Epithelial cell of prostate (primary cell): ENCODE measurements around the gene SERTM1.

ENCODE experiments used
- DNase-seq: peaks from one replicate; pipeline ENCODE4 v3.0.0-alpha.2; 2011; ENCODE audit warnings: low read depth, low spot score
- H3K27ac ChIP-seq: fragments of 450-650 bp; 2 replicates; pipeline ENCODE4 v1.5.1; 2017; ENCODE audit warnings: mild to moderate bottlenecking

The SERTM1 gene

DNA sequence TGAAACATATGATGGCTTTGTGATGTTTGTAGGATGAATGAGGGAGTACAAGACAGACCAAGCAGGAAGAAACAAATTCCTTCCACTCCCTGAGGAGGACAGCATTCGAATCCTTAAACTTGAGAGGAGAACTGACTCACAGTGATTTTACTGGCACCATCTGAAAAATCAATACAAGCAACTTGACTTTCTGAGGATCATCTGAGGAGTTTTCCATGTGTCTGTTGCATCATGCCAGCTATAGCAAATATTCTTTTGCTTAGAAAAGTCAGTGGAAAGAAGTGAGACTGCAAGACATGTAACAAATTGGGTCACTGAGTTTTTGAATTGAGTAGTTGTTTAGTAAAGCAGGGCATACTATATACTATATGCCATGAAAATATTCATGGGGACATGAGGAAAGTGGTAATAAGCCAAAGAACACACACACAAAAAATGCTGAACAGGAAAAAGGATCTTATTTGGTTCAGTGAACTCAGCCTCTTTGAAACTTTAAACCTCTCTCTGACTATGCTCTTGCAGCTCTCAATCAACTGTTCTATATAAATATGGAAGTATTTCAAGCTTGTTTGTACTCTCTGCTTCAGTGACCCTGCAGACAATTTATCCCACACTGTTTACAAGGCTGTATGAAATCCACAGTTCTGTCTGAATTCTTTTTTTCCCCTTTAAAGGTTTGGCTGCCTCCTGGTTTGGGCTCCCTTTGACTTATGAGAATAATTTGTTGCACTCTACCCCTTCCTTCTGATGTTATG, 35.5 kb downstream of the SERTM1 start:
- no peak overlapping the region for H3K27ac ChIP-seq
- no peak for DNase-seq

DNA sequence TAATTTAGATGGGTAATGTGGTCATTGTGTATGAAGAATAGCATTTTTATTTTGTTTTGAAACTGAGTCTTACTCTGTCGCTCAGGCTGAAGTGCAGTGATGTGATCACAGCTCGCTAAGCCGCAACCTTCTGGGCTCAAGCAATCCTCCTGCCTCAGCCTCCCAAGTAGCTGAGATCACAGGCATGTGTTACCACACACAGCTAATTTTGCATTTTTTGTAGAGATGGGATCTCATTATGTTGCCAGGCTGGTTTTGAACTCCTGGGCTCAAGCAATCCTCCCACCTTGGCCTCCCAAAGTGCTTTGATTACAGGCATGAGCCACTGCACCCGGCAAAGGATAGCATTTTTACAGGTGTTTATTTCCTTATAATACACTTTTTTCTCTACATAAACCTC, 36.6 kb downstream of the SERTM1 start:
- no peak for DNase-seq
- H3K27ac ChIP-seq = no peak overlapping the region

DNA sequence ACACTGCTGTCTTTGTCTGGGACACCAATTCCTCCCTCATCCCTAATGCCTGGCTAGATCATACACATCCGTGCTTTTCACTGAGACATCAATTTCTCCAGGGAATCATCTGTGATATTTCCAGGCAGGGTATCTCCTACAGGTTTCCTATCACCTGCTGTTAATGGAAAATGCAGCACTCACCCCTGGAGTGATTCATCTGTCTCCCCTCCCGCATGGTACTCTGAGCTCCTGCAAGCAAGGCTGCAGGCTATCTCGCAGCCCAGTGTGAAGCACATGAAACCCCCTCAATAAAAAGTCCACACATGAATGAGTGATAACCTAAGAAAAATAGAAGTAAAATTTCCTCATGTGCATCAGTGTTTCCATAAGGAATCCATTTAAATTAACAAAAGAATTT, 38.5 kb downstream of the SERTM1 start:
- DNase-seq = no peak
- no peak overlapping the region for H3K27ac ChIP-seq

DNA sequence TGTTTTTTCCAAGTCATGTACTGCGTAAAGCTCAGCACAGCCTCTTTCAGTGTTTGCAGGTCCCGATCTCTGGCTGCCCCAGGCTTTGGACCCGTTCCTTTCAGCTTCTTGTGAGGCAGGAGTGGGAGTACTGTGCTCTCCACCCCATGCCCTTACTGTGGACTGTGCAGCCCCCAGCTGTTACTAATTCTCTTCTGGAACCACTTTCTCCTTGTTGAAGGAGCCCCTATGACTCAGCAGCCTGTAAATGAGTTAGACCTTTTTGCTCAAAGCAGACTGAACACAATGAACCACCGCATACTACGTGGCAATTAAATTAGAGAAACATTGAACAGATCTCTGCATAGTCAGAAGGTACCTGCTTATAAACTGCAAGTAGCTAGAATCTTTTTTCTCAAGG, 39.0 kb downstream of the SERTM1 start:
- no peak overlapping the region for H3K27ac ChIP-seq
- DNase-seq = no peak

DNA sequence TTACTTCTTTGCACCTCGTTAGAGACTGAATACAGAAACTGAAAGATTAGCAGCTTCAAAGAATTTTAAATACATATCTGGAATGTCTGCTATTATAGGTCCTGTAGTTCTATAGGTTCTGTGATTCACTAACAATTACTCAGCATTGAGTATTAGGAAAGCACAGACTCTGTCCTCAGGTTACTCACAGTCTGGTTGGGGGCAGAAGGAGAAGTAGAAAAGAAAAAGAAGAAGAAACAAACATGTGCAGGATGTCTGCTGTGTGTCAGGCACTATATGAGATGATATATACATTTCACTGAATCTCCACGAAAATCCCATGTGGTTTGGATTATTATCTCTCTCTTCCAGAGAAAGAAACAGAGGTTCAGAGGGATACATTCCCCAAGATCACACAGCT, 40.1 kb downstream of the SERTM1 start:
- no peak for DNase-seq

DNA sequence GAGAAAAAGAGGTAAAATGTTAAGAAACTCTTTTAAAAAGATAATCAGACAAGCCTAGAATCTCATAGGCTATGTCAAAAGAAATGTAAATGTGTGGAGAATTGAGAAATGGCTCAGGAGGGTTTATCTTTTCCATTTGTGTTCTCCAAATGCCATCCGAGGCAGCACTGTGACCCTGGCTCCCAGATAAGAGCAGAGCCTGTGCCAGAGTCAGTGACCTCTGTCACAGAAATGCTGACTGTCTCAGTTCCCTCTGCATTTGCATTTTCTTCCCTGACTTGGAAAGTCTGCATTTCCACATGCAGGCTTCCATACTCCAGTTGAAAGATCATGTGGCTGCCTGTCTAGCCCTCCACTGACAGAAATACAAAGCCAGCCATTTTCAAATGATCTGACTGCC, 42.0 kb downstream of the SERTM1 start:
- no peak for DNase-seq
- no peak overlapping the region for H3K27ac ChIP-seq

More for the DNA sequence above, 40.1 kb downstream of the SERTM1 start:
- no peak overlapping the region for H3K27ac ChIP-seq

DNA sequence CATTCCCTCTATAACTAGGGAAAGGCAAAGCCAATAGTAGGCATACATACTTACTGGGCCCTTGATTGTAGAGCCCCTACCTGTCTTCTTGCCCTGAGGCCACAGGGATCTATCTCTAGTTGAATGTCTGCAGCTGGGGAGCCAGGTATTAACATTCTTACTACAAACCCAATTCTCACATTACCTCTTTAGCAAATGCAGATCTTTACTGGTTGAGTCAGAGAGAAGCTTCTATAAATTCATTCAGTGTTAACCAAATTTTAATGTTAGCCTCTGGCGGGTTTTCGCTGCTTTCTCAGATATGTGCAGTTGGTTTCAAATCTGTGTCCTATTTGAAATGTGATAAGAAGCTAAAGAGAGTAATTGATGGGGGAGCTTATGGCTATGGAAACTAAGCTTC, 43.2 kb downstream of the SERTM1 start:
- no peak for DNase-seq
- H3K27ac ChIP-seq = no peak overlapping the region

DNA sequence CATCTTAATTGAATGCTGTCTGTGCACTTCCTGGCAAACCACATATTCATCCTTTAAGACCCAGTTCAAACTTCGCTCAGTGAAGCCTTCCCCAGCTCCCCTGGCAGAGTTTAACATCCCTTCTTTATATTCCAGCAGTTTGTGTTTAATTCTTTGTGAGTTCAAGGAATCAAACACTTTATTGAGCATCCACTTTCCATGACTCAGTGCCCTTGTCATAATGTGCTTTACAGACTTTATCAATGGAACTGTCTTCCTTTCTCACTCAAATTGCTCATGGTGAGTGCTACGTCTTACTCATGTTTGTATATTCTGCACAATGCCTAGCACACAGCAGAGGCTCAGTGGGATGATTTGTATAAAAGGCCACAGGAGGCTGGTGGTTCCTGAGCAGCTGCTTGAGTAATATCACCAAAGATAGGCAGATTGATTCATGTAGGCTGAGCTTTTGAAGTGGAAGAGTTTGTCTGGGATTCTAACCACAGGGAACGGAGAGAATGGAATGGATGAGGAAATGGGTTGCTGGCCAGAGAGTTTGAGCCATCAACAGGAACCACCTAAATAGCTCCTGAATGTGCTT, 44.2 kb downstream of the SERTM1 start:
- peak; percentile 34 for DNase-seq

DNA sequence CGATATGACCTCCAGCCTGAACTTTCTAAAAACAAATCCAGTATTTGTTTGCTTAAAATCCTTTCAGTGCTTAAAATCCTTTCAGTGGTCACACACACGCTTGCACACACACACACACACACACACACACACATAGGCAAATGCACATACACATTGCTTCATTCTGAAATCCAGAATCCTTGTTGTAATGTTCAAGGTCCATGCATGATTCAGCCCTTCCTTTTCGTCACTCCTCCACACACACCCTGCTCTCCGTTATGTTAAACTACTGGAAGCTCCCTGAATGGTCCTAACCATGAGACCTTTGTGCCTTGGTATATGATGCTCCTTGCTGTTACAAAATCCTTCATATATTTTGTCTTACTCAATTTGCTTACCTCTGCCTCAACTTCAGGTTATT, 44.9 kb downstream of the SERTM1 start:
- H3K27ac ChIP-seq = no peak overlapping the region
- no peak for DNase-seq

More for the DNA sequence above, 44.2 kb downstream of the SERTM1 start:
- H3K27ac ChIP-seq = no peak overlapping the region

DNA sequence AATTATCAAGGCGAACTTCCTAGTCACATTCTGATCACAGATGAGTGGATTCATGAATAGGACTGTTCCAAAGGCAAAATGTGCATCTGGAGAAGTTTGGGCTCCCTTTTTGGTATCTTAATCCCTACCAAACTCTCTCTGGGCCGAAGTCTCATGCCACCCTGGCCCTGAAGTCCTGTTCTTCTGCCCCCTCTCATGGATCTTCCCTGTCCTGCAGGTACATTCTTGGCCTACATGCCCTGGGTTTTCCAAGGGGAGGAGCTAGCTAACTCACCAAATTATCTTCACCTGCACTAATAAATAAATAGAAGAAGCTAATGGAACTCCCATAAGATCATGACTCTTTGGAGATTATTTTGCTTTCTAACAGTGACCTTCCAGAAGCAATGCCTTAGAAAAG, 50.3 kb downstream of the SERTM1 start:
- no peak overlapping the region for H3K27ac ChIP-seq
- DNase-seq = no peak

DNA sequence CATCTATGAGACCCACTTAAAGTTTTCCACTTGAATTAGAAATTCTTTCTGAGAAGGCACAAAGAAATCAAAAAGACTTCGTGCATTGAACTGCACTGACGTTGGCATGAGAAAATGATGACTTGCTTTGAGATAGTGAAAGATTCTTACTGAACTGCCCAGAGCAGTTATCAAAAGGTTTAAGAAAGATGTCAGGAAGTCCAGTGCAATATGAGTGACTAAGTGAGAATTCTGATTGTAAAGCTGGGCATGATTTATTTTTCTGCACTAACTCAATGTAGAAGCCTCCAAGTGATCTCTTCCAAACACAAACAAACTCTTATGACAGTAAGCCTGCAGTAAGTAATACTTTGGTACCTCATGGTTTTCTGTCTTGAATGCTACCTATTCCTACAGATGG, 52.1 kb downstream of the SERTM1 start:
- DNase-seq = no peak
- H3K27ac ChIP-seq = no peak overlapping the region

DNA sequence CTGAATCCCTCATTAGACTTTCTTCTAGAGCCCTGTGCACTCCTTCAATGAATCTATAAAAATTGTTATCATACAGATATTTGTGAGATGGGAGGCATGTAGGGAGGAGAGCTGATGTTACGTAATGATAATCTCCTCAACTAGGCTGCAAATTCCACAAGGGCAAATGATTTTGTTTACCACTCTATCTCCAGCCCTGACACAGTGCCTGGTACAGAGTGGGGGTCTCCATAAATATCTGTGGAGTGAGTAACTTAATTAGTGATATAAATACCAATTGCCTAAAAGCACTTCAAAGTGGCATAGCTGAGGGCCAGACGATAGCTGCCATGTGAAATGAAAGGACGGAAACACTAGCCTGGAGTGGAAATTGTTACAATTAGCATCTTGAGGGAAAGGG, 54.2 kb downstream of the SERTM1 start:
- no peak for DNase-seq
- H3K27ac ChIP-seq = no peak overlapping the region

DNA sequence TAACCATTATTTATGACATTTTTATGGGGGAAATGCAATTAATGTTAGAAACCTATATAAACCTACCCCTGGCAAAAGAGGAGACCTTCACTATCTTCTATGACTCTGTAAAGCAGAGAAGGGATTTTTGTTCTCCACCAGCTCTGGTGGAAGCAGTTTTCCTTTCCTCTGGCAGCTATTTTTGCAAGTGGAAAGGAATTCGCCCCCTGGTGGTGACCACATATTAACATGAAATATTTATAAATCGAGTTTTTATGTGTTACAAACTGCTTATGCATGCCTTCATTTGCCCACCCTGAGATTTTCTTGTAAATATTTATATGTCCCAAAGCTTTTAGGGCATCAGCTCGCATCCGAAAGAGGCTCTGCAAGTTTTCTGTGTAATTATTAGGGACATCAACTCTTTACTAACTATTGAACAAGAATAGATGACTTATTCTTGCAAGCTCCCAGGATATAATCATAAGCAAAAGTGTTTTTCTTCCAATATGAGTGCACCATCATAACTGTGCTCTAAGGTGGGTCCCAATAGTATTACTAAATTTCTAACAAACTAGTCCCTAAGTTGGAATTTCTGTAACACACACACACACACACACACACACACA, 62.4 kb downstream of the SERTM1 start:
- no peak overlapping the region for H3K27ac ChIP-seq
- no peak for DNase-seq

DNA sequence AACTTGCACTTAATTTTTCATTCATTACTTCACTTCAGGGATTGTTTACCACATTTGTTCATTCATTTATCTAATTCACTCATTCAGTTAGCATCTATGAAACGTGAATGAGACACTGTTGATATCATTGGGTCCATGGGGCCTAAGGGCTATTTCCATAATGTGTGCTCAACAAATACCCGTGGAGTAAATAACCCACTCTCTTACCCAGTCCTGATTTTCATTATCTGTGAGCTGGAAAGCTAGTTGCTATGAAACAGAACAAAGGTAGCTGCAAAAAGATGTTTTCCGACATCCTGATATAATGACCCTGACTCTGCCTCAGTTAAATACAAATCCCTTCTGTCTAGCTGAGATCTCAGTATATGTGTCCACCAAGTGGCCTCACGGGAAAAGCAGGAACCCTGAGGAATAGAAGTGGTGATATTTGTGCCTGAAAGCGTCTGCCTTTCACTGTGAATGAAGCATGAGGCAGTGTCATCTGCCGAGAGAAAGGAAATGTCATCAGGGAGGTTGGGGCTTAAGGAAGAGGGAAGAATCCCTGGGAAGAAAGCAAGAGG, 63.8 kb downstream of the SERTM1 start:
- no peak for DNase-seq
- no peak overlapping the region for H3K27ac ChIP-seq

DNA sequence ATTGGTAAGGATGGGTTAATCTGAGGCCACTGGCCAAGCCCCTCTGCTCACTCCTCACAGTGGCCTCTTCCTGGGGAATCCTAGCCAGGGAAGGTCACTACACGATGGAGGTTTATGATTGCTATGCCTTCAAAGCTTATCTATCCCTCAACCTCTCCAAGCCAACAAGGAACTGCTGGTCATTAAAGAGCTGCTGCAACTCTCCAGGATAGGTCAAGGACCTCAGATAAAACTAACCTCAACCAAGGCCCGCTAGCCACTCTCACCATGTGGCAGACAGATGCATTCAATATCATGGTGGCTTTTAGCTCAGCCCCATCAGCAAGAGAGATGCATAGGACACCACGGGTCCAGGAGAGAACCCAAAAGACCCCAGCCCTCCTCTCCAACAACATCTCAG, 71.6 kb downstream of the SERTM1 start:
- H3K27ac ChIP-seq = no peak overlapping the region
- no peak for DNase-seq

DNA sequence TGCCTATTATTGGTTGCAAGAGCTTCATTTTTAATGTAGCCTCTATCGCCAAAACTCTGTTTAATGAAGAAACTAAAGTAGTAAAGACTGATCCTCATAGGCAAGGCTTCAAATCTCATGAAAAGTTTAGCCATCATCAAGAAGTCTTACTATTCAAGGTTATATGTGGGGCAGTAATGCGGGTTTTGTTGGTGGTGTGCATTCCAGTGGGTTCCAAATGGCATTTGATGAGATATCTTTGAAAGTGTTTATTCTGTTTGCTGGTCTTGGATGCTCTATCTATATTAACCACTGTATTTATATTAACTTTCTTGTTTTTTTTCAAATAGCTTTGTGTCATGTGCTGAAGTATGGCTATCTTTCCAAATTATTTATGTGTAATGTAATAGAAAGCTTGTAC, 72.2 kb downstream of the SERTM1 start:
- H3K27ac ChIP-seq = no peak overlapping the region
- DNase-seq = no peak
